IPS-20b (cell line): ENCODE measurements around the gene MAFG.

Experiments used
- H3K27ac ChIP-seq: one replicate; pipeline ENCODE4 v1.5.1; 2013; ENCODE audit warnings: low read length
- H3K27me3 ChIP-seq: 2 replicates; pipeline ENCODE4 v1.6.1; 2013; ENCODE audit warnings: mild to moderate bottlenecking, low read length, inconsistent platforms; ENCODE audit not compliant: insufficient read depth
- H3K36me3 ChIP-seq: 2 replicates; pipeline ENCODE4 v1.6.1; 2013; ENCODE audit warnings: low read depth, mild to moderate bottlenecking, inconsistent platforms, low read length, moderate library complexity; ENCODE audit not compliant: insufficient read depth
- H3K4me1 ChIP-seq: 2 replicates; pipeline ENCODE4 v1.6.1; 2013; ENCODE audit warnings: mild to moderate bottlenecking, control low read depth, inconsistent platforms, low read length, moderate library complexity; ENCODE audit not compliant: insufficient read depth
- H3K4me3 ChIP-seq: 2 replicates; pipeline ENCODE4 v1.5.1; 2013; ENCODE audit warnings: mild to moderate bottlenecking, low read length, inconsistent platforms
- H3K9ac ChIP-seq: 2 replicates; pipeline ENCODE4 v1.6.1; 2013; ENCODE audit warnings: low read depth, mild to moderate bottlenecking, inconsistent platforms, low read length, moderate library complexity
- H3K9me3 ChIP-seq: 2 replicates; pipeline ENCODE4 v1.6.1; 2013; ENCODE audit warnings: mild to moderate bottlenecking, low read depth, low read length, inconsistent platforms; ENCODE audit not compliant: insufficient read depth

MAFG gene

GRCh38 chr17:81901167-81902022 lies 26.1 kb downstream of the MAFG start:
- Histone ChIP-seq H3K27me3 (peaks cover 28% of the 10 kb centered on the region), H3K9me3 (no peaks in the 10 kb centered on the region), H3K4me1 (no peaks in the 10 kb centered on the region), H3K9ac (no peak overlapping the region), H3K36me3 (peaks cover 34% of the 10 kb centered on the region), H3K27ac (no peak overlapping the region), H3K4me3 (peak overlapping the region; percentile 39; the same call in 1 of the 2 replicates)

DNA sequence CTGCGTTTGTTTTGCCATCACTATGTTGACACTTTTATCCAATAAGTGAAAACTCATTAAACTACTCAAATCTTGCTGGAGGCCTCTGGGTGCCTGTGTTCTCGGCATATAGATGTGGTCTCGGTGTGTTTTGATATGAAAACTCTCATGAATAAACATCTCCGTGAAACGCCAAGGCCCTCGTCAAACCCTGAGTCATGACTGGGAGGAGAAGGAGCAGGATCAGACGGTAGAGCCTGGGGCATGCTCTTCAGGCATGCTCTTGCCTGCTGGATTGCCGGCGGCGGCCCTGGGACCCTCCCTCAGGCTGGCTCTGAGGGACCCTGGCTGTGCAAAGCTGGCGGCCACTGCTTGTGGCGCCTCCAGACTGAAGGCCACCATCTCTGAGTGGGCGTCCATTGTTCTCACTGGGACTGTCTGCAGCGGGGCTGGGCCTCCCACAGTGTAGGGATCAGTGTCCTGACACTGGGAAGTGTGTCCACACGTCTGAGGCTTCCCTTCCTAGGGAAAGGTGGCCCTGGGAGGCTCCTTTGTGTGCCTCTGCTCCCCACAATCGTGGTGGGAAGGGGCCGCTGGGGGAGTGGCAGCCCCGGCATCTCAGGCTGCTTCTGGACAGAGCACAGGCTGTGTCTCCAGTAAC lies 27.2 kb downstream of the MAFG start:
- Histone ChIP-seq H3K9me3 (no peaks in the 10 kb centered on the region), H3K27ac (no peak overlapping the region), H3K36me3 (peaks cover 41% of the 10 kb centered on the region), H3K4me3 (no peak overlapping the region), H3K4me1 (no peaks in the 10 kb centered on the region), H3K27me3 (peaks cover 28% of the 10 kb centered on the region), H3K9ac (no peak overlapping the region)

DNA sequence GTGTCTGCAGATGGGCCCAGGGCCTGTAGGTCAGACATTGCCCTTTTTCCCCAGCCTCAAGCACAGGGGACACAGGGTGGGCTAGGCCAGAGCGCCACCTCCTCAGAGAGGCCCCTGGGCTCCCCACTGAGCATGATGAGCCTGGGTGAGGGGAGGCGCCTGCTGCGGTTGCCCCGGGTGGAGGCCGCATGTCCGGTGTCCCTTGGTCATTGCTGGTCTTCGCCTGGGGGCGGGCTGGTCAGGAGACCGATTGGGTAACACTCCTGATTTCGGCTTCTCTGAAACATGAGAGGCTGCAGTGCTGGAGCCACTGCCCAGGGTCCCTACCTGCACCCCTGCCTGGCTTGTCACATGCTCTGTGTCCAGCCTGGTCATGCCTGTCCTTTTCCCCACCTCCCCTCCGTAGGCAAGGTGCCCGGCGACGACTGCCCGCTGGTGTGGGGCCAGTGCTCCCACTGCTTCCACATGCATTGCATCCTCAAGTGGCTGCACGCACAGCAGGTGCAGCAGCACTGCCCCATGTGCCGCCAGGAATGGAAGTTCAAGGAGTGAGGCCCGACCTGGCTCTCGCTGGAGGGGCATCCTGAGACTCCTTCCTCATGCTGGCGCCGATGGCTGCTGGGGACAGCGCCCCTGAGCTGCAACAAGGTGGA lies 27.9 kb downstream of the MAFG start:
- H3K9ac ChIP-seq = no peak overlapping the region

GRCh38 chr17:81898885-81899284 lies 28.6 kb downstream of the MAFG start:
- H3K4me3 ChIP-seq = no peak overlapping the region
- H3K36me3 ChIP-seq = peaks cover 51% of the 10 kb centered on the region
- H3K27ac ChIP-seq = no peak overlapping the region
- no peak overlapping the region for H3K9ac ChIP-seq
- H3K4me1 ChIP-seq = no peaks in the 10 kb centered on the region
- no peaks in the 10 kb centered on the region for H3K9me3 ChIP-seq
- H3K27me3 ChIP-seq = peaks cover 28% of the 10 kb centered on the region

More for the DNA sequence above, 27.9 kb downstream of the MAFG start:
- Histone ChIP-seq H3K36me3 (peaks cover 46% of the 10 kb centered on the region), H3K4me1 (no peaks in the 10 kb centered on the region), H3K27me3 (peaks cover 28% of the 10 kb centered on the region), H3K4me3 (no peak overlapping the region), H3K27ac (no peak overlapping the region), H3K9me3 (no peaks in the 10 kb centered on the region)

- Histone ChIP-seq H3K4me1 (no peaks in the 10 kb centered on the region), H3K9me3 (no peaks in the 10 kb centered on the region), H3K4me3 (no peak overlapping the region), H3K27me3 (peaks cover 28% of the 10 kb centered on the region), H3K27ac (no peak overlapping the region), H3K9ac (no peak overlapping the region), H3K36me3 (peaks cover 51% of the 10 kb centered on the region)
These were observed 29.3 kb downstream of the MAFG start for GRCh38 chr17:81898029-81898866.

DNA sequence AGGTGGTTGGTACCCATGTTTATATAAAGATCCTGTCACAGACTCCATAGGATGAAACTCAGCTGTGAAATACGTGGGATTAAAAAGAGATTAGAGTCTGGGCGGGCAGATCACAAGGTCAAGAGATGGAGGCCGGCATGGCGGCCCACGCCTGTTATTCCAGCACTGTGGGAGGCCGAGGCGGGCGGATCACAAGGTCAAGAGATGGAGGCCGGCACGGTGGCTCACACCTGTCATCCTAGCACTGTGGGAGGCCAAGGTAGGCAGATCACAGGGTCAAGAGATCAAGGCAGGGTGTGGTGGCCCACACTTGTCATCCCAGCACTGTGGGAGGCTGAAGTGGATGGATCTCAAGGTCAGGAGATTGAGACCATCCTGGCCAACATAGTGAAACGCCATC lies 32.1 kb downstream of the MAFG start:
- Histone ChIP-seq H3K36me3 (peaks cover 54% of the 10 kb centered on the region), H3K9me3 (no peaks in the 10 kb centered on the region), H3K27ac (no peak overlapping the region), H3K9ac (no peak overlapping the region), H3K4me1 (no peaks in the 10 kb centered on the region), H3K27me3 (peaks cover 1% of the 10 kb centered on the region; the same call in 1 of the 2 replicates), H3K4me3 (no peak overlapping the region)

DNA sequence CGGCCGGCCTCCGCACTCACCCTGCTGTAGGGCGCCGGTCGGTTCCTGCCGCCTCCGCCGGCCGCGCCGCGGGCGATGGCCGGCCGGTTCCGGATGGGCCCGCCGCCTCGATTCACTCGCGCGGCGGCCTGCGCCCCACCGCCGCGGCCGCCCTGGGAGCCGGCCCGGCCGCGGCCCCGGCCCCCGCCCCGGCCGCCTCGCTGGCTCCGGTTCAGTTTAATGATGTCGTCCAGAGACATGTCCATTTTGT lies 36.3 kb downstream of the MAFG start:
- H3K9ac ChIP-seq = peak overlapping the region; percentile 96; the same call in 1 of the 2 replicates
- peaks cover 60% of the 10 kb centered on the region for H3K36me3 ChIP-seq
- peak overlapping the region; percentile 93; the same call in 1 of the 2 replicates for H3K4me3 ChIP-seq
- H3K27me3 ChIP-seq = no peaks in the 10 kb centered on the region
- H3K4me1 ChIP-seq = peaks cover 5% of the 10 kb centered on the region; the same call in 1 of the 2 replicates
- H3K27ac ChIP-seq = no peak overlapping the region
- H3K9me3 ChIP-seq = no peaks in the 10 kb centered on the region

DNA sequence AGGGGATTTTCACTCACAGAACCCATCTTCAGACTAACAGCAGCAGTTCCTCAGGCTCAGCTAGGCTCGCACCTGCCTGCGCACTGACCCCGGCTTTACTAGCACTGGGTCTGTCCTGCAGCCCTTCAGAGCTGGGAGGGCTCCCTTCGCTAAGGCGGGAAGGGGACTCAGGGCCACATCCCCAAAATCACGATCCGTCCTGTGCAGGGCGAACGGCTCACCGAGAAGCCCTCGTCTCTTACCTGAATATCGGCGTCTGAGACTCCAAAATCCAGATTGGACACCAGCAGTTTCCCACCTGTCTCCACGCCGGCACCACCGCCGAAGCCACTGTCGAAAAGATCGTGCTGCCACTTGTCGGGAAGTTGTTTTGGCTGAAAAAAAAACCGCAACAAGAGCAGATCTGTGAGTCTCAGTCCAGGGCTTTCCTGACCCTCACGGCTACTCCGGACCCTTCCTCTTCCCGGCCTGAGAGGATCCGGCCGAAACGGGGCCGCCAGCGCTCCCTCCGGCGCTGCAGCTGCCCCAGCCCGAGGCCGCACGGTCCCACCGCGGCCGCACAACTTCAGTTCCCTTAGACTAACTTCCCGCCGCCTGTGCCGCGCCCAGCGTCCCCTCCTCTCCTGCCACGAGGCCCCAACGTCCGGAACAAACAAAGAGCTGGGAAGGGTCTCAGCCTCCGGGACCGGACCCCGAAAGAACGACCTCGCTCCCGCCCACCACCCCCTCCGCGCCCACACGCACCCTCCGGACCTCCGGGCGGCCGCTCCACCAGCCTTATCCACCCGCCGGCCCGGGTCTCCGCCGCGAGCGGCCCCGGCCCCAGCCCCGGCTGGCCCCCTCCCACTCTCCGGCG lies 36.9 kb downstream of the MAFG start:
- Histone ChIP-seq H3K27ac (peak overlapping the region; percentile 36), H3K4me1 (peaks cover 5% of the 10 kb centered on the region; the same call in 1 of the 2 replicates), H3K4me3 (peak overlapping the region; percentile 93), H3K27me3 (no peaks in the 10 kb centered on the region), H3K36me3 (peaks cover 63% of the 10 kb centered on the region), H3K9ac (peak overlapping the region; percentile 96), H3K9me3 (no peaks in the 10 kb centered on the region)

DNA sequence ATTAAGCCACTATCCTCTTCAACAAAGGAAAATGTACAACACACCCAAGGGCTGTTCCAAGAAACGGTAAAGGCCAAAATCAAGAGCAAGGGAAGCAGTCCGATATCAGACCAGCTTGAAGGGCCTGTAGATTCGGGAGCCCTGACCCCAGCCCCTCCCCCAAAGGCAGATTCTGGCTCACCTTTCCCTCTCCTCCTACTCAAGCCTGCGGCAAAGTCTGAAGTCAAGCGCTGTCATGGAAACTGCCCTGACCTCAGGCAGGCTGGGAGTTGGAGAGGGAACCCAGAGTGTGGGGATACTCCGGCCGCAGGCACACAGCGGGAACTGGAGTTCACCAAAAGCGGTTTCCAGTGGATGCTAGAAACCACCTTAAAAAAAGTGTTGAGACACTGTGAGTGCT lies 37.9 kb downstream of the MAFG start:
- Histone ChIP-seq H3K4me1 (peaks cover 5% of the 10 kb centered on the region; the same call in 1 of the 2 replicates), H3K36me3 (peaks cover 66% of the 10 kb centered on the region), H3K4me3 (peak overlapping the region; percentile 93; the same call in 1 of the 2 replicates), H3K9ac (peak overlapping the region; percentile 96; the same call in 1 of the 2 replicates), H3K27ac (no peak overlapping the region), H3K9me3 (no peaks in the 10 kb centered on the region), H3K27me3 (no peaks in the 10 kb centered on the region)

- H3K9me3 ChIP-seq = no peaks in the 10 kb centered on the region
- H3K9ac ChIP-seq = no peak overlapping the region
- no peaks in the 10 kb centered on the region for H3K27me3 ChIP-seq
- peaks cover 5% of the 10 kb centered on the region; the same call in 1 of the 2 replicates for H3K4me1 ChIP-seq
- H3K27ac ChIP-seq = no peak overlapping the region
- H3K4me3 ChIP-seq = no peak overlapping the region
- peaks cover 66% of the 10 kb centered on the region for H3K36me3 ChIP-seq
These were observed 38.4 kb downstream of the MAFG start for GRCh38 chr17:81888988-81889595.
